ENCODE measurements around the gene GNB1L.

GNB1L gene

DNA sequence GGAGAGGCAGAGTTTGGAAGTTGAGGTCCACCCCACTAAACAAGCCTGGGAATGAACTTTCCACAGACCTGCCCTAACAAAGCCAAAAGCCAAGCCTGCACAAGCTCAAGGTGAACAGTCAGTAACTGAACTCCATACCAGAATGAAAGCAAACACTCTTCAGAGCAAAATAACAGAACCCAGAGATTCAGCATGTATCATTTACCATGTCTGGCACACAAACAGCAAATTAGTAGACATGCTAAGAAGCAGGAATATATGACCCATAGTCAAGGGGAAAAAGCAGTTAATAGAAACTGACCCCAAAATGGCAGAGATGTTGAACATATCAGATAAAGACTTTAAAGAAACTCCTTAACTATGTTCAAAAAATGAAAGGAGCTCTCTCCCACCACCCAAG, 62.8 kb downstream of the GNB1L start:
- Histone ChIP-seq H2BK5ac (ENCODE audit: low read depth, low read length, poor library complexity, severe bottlenecking) (no peak overlapping the region), H2BK15ac (ENCODE audit: low read depth, poor library complexity, severe bottlenecking) (no peak overlapping the region), H2AK5ac (ENCODE audit: low read length, severe bottlenecking) (no peak overlapping the region), H3K23ac (ENCODE audit: low read length in 2 of 2) (no peak overlapping the region), H3K14ac (ENCODE audit: low read length in 2 of 2) (no peak overlapping the region), H3K79me1 (replicated peaks; ENCODE audit: low read length, poor library complexity, severe bottlenecking) (peaks cover 2% of the 10 kb centered on the region), H3K36me3 (ENCODE audit: control insufficient read depth in 1 of 2, insufficient read depth in 2 of 2, low read depth in 1 of 2, low read length in 2 of 2) (peaks cover 0 to 27% of the 10 kb centered on the region in 2 experiments), H2BK12ac (ENCODE audit: low read length in 2 of 2) (no peak overlapping the region), H3K4me1 (ENCODE audit: control insufficient read depth, insufficient read depth, low read depth, low read length) (peaks cover 2% of the 10 kb centered on the region), H3K9me3 (ENCODE audit: control insufficient read depth, low read length) (peaks cover 8% of the 10 kb centered on the region), H3K27ac (ENCODE audit: low read length, poor library complexity, severe bottlenecking) (no peak overlapping the region), H3K9ac (ENCODE audit: low read length) (no peak overlapping the region), H3K27me3 (ENCODE audit: control insufficient read depth in 1 of 2, insufficient read depth in 1 of 2, low read length in 2 of 2) (no peaks in the 10 kb centered on the region), H4K8ac (ENCODE audit: low read length) (no peak overlapping the region), H3K18ac (ENCODE audit: low read depth in 1 of 2, low read length in 2 of 2) (no peak overlapping the region), H3K4me3 (ENCODE audit: insufficient read depth in 1 of 2, low read depth in 1 of 2, low read length in 2 of 2) (no peak overlapping the region), H3K4ac (ENCODE audit: low read depth in 1 of 2, low read length in 2 of 2) (no peak overlapping the region), H2BK120ac (ENCODE audit: low read depth, low read length) (no peak overlapping the region), H4K91ac (ENCODE audit: low read length) (no peak overlapping the region), H2AFZ (ENCODE audit: low read depth, low read length) (no peak overlapping the region), H3K4me2 (ENCODE audit: low read length, poor library complexity, severe bottlenecking) (no peak overlapping the region)
- no peak for DNase-seq

GRCh38 chr22:19791243-19791642, 63.4 kb downstream of the GNB1L start:
- Histone ChIP-seq H2BK15ac (ENCODE audit: low read depth, poor library complexity, severe bottlenecking) (no peak overlapping the region), H4K91ac (ENCODE audit: low read length) (no peak overlapping the region), H2BK120ac (ENCODE audit: low read depth, low read length) (no peak overlapping the region), H3K4me1 (ENCODE audit: control insufficient read depth, insufficient read depth, low read depth, low read length) (no peaks in the 10 kb centered on the region), H3K4ac (ENCODE audit: low read depth in 1 of 2, low read length in 2 of 2) (no peak overlapping the region), H4K8ac (ENCODE audit: low read length) (no peak overlapping the region), H2AK5ac (ENCODE audit: low read length, severe bottlenecking) (no peak overlapping the region), H2BK12ac (ENCODE audit: low read length in 2 of 2) (no peak overlapping the region), H3K9ac (ENCODE audit: low read length) (no peak overlapping the region), H2BK5ac (ENCODE audit: low read depth, low read length, poor library complexity, severe bottlenecking) (no peak overlapping the region), H3K4me2 (ENCODE audit: low read length, poor library complexity, severe bottlenecking) (no peak overlapping the region), H2AFZ (ENCODE audit: low read depth, low read length) (no peak overlapping the region), H3K27me3 (ENCODE audit: control insufficient read depth in 1 of 2, insufficient read depth in 1 of 2, low read length in 2 of 2) (no peaks in the 10 kb centered on the region), H3K36me3 (ENCODE audit: control insufficient read depth in 1 of 2, insufficient read depth in 2 of 2, low read depth in 1 of 2, low read length in 2 of 2) (peaks cover 0 to 25% of the 10 kb centered on the region in 2 experiments), H3K14ac (ENCODE audit: low read length in 2 of 2) (no peak overlapping the region), H3K23ac (ENCODE audit: low read length in 2 of 2) (no peak overlapping the region), H3K27ac (ENCODE audit: low read length, poor library complexity, severe bottlenecking) (no peak overlapping the region), H3K18ac (ENCODE audit: low read depth in 1 of 2, low read length in 2 of 2) (no peak overlapping the region), H3K4me3 (ENCODE audit: insufficient read depth in 1 of 2, low read depth in 1 of 2, low read length in 2 of 2) (no peak overlapping the region), H3K79me1 (replicated peaks; ENCODE audit: low read length, poor library complexity, severe bottlenecking) (peaks cover 2% of the 10 kb centered on the region), H3K9me3 (ENCODE audit: control insufficient read depth, low read length) (peaks cover 8% of the 10 kb centered on the region)
- DNase-seq, result no peak

- Histone ChIP-seq H4K91ac (ENCODE audit: low read length) (no peak overlapping the region), H2BK12ac (ENCODE audit: low read length in 2 of 2) (no peak overlapping the region), H3K23ac (ENCODE audit: low read length in 2 of 2) (no peak overlapping the region), H3K14ac (ENCODE audit: low read length in 2 of 2) (no peak overlapping the region), H3K9ac (ENCODE audit: low read length) (no peak overlapping the region), H3K4me3 (ENCODE audit: insufficient read depth in 1 of 2, low read depth in 1 of 2, low read length in 2 of 2) (no peak overlapping the region), H3K4ac (ENCODE audit: low read depth in 1 of 2, low read length in 2 of 2) (no peak overlapping the region), H3K79me1 (replicated peaks; ENCODE audit: low read length, poor library complexity, severe bottlenecking) (peaks cover 2% of the 10 kb centered on the region), H3K9me3 (ENCODE audit: control insufficient read depth, low read length) (peaks cover 8% of the 10 kb centered on the region), H3K4me1 (ENCODE audit: control insufficient read depth, insufficient read depth, low read depth, low read length) (no peaks in the 10 kb centered on the region), H2BK120ac (ENCODE audit: low read depth, low read length) (no peak overlapping the region), H3K18ac (ENCODE audit: low read depth in 1 of 2, low read length in 2 of 2) (no peak overlapping the region), H2BK5ac (ENCODE audit: low read depth, low read length, poor library complexity, severe bottlenecking) (no peak overlapping the region), H3K27me3 (ENCODE audit: control insufficient read depth in 1 of 2, insufficient read depth in 1 of 2, low read length in 2 of 2) (no peaks in the 10 kb centered on the region), H3K36me3 (ENCODE audit: control insufficient read depth in 1 of 2, insufficient read depth in 2 of 2, low read depth in 1 of 2, low read length in 2 of 2) (peaks cover 0 to 25% of the 10 kb centered on the region in 2 experiments), H4K8ac (ENCODE audit: low read length) (no peak overlapping the region), H3K4me2 (ENCODE audit: low read length, poor library complexity, severe bottlenecking) (no peak overlapping the region), H2AFZ (ENCODE audit: low read depth, low read length) (no peak overlapping the region), H3K27ac (ENCODE audit: low read length, poor library complexity, severe bottlenecking) (no peak overlapping the region), H2AK5ac (ENCODE audit: low read length, severe bottlenecking) (no peak overlapping the region), H2BK15ac (ENCODE audit: low read depth, poor library complexity, severe bottlenecking) (no peak overlapping the region)
- 98% methylated on average over 6 of the region's 6 CpGs for WGBS
- DNase-seq, result no peak
Measured at GRCh38 chr22:19789828-19790227, 64.8 kb downstream of the GNB1L start.

DNA sequence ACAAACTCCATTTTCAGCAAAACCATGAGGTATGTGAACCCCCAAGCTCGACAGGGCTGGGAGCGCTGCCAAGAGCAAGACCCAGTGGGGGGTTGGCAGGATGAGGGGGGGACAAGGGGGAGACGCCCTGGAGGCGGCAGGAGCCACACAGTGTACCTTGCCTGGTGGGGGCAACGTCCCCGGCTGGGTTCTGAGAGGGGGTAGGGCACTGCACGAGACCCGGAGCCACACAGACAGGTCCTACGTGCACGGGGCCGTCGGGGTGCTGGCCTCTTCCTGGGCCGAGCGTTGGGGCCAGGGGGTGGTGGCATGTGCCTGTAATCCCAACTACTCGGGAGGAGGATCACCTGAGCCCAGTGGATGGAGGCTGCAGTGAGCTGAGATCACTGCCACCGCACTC, 65.3 kb downstream of the GNB1L start:
- Histone ChIP-seq H3K4ac (ENCODE audit: low read depth in 1 of 2, low read length in 2 of 2) (no peak overlapping the region), H3K27ac (ENCODE audit: low read length, poor library complexity, severe bottlenecking) (no peak overlapping the region), H2BK5ac (ENCODE audit: low read depth, low read length, poor library complexity, severe bottlenecking) (no peak overlapping the region), H3K36me3 (ENCODE audit: control insufficient read depth in 1 of 2, insufficient read depth in 2 of 2, low read depth in 1 of 2, low read length in 2 of 2) (peaks cover 0 to 25% of the 10 kb centered on the region in 2 experiments), H2AK5ac (ENCODE audit: low read length, severe bottlenecking) (no peak overlapping the region), H3K23ac (ENCODE audit: low read length in 2 of 2) (no peak overlapping the region), H2BK15ac (ENCODE audit: low read depth, poor library complexity, severe bottlenecking) (no peak overlapping the region), H3K4me2 (ENCODE audit: low read length, poor library complexity, severe bottlenecking) (no peak overlapping the region), H3K18ac (ENCODE audit: low read depth in 1 of 2, low read length in 2 of 2) (no peak overlapping the region), H4K8ac (ENCODE audit: low read length) (no peak overlapping the region), H3K4me3 (ENCODE audit: insufficient read depth in 1 of 2, low read depth in 1 of 2, low read length in 2 of 2) (no peak overlapping the region), H2BK120ac (ENCODE audit: low read depth, low read length) (no peak overlapping the region), H3K14ac (ENCODE audit: low read length in 2 of 2) (no peak overlapping the region), H2BK12ac (ENCODE audit: low read length in 2 of 2) (no peak overlapping the region), H2AFZ (ENCODE audit: low read depth, low read length) (no peak overlapping the region), H3K9ac (ENCODE audit: low read length) (no peak overlapping the region), H3K79me1 (replicated peaks; ENCODE audit: low read length, poor library complexity, severe bottlenecking) (peaks cover 2% of the 10 kb centered on the region), H3K27me3 (ENCODE audit: control insufficient read depth in 1 of 2, insufficient read depth in 1 of 2, low read length in 2 of 2) (no peaks in the 10 kb centered on the region), H3K9me3 (ENCODE audit: control insufficient read depth, low read length) (peaks cover 8% of the 10 kb centered on the region), H3K4me1 (ENCODE audit: control insufficient read depth, insufficient read depth, low read depth, low read length) (no peaks in the 10 kb centered on the region), H4K91ac (ENCODE audit: low read length) (no peak overlapping the region)
- DNase-seq, result no peak
- WGBS, result 95% methylated on average over 15 of the region's 16 CpGs
